ENCODE measurements around the gene GDF10.

GDF10 gene

GRCh38 chr10:47299611-47300428 lies at the start of gene GDF10:
GDF10 (plus strand) TSS chr10:47300197; CDS start chr10:47300652, 455 bp downstream.
- no peak for DNase-seq (ENCODE audit: low read depth in 2 of 2)

- no peak for DNase-seq (ENCODE audit: low read depth in 2 of 2)
Measured at GRCh38 chr10:47252093-47252780, 47.8 kb upstream of the GDF10 start.

- DNase-seq (ENCODE audit: low read depth in 2 of 2), result no peak
Measured at GRCh38 chr10:47253030-47253637, 46.9 kb upstream of the GDF10 start.

- DNase-seq (ENCODE audit: low read depth in 2 of 2), result no peak
Measured at GRCh38 chr10:47253651-47254375, 46.2 kb upstream of the GDF10 start.

- no peak for DNase-seq (ENCODE audit: low read depth in 2 of 2)
Measured at GRCh38 chr10:47254611-47255010, 45.4 kb upstream of the GDF10 start.

DNA sequence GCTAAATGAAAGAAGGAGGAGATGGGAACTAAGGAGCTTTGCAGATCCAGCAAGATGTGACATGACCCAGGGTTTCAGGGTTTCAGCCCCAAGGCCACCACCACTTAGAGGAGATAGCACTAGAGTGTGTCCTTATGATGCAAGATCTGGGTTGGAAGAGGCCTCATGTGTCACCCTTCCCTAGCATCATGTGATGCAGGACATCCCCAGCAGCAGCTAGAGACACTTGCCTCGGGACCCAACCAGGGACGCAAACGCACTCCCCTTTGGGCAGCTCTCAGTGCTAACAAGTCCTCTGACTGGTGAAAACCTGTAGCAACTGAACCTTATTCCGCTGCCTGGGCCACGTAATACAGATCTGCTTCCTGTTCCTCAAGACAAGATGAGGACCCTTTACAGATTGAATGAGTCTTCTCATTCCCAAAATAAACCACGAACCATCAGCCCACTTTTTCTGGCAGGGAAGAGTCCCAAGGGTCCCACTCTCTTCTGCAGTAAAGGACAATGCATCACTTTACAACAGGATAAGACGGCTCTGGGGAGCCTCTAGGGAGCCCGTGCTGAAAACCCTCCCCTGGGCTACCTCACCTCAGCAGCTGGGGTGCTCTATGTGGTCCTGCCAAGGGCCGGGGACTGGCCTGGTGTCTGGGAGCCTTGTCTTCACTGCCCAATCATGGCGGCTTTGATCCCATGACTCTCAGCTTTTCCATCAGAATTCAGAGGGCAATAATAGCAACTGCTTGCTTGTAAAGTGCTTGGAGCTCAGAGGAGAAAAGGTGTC lies 44.8 kb upstream of the GDF10 start:
- DNase-seq (ENCODE audit: low read depth in 2 of 2), result no peak

- no peak for DNase-seq (ENCODE audit: low read depth in 2 of 2)
Measured at GRCh38 chr10:47255866-47256265, 44.1 kb upstream of the GDF10 start.

DNA sequence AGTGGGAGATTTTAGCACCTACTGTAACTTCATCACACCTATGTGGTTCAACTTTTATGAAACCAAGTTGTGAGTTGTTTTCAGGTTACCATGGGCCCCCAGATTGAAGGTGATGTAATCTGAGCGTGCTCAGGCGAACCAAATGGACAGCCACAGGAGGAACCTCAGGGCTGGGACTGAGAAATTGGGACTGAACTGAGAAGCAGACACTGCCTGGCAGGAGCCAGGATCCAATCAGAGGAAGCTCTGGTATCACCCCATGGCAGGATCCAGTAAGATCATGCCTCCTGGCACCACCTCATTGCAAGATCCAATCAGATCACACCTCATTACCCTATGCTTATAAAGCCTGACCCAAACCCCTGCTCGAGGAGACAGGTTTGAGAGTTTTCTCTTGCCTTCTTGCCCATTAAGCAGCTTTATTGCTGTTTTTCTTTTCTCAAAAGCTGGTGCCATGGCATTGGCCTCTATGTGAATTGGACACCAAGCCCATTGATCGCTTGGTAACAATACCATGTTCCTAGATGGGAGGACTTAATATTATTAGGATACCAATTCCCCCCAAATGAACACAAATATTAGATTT lies 43.2 kb upstream of the GDF10 start:
- no peak for DNase-seq (ENCODE audit: low read depth in 2 of 2)

GRCh38 chr10:47257396-47258120 lies 42.4 kb upstream of the GDF10 start:
- no peak for DNase-seq (ENCODE audit: low read depth in 2 of 2)

GRCh38 chr10:47258921-47259320 lies 41.1 kb upstream of the GDF10 start:
- no peak for DNase-seq (ENCODE audit: low read depth in 2 of 2)

DNA sequence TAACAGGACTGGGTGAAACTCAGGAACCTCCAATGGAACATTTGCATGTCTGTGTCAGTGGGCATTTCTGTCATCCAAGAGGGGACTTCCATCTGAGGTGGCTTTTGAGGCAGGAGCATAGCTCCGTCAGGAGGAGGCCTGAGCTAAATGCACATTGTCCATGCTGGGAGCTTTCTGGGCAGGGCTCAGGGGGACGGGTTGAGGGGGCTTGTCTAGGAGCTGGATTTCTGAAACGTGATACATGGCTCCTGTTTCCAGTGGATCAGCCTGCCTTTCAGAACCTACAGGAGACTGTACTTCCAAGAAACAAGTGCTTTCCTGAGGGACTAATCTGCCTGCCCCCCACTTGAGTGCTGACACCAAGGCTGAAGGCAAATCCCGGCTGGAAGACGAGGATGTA lies 40.5 kb upstream of the GDF10 start:
- no peak for DNase-seq (ENCODE audit: low read depth in 2 of 2)

GRCh38 chr10:47260505-47261111 lies 39.4 kb upstream of the GDF10 start:
- DNase-seq (ENCODE audit: low read depth in 2 of 2), result peak in 1 of 2 experiments; percentile 15

GRCh38 chr10:47261121-47261520 lies 38.9 kb upstream of the GDF10 start:
- DNase-seq (ENCODE audit: low read depth in 2 of 2), result peak in 1 of 2 experiments; percentile 22

DNA sequence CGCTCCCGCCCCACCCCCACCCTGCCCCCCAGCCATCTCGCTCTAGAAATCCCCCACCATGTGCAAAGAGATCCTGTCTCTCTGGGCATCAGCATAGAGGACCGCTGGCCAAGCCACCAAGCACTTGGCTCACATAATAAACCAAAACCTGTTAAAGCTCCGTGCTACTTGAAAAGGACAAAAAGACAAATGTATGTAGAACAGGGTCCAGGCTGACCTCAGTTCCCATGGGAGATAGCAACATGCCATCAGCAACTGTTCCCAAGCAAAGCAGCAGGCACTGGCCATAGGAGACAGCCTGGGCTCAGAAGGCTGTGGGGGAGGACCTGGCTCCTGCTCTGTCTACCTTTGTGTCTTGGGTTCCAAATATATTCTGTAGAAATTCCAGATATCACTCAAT lies 38.4 kb upstream of the GDF10 start:
- DNase-seq (ENCODE audit: low read depth in 2 of 2), result no peak

DNA sequence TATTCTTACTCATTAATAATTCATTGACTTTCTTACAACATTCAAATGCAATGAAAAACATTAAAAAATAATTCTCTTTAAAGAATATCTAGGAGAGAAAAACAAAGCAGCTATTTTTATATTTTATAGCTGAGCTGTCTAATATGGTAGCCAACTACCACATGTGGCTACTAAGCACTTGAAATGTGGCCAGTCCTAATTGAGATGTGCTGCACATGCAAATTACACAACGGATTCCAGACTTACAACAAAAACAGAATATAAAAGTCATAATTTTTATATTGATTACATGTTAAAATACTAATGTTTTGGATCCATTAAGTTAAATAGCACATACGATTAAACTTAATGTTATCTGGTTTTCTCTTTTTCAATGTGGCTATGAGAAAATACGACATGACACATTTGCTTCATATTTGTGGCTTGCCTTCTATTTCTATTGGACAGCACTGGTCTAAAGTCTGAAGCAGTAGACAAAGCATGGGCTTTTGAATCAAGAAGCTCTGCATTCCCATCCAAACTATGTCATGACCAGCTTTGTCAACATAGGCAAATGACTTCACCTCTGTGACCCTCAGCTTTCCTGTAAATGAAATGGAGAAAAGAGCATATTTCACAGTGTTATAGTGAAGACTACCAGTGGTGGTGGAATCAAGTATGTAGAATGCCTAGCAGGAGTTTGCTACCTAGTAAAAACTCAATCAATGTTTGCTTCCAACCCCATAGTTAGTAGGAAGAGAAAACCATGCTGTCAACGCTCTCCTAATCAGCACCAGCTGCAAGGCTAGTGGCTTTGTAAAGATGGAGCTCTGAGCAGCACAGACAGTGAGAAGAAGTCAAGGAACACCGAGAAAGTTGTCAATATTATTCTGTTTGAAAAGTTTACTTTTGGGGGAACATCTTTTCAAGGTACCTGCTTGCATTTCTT lies 37.1 kb upstream of the GDF10 start:
- DNase-seq (ENCODE audit: low read depth in 2 of 2), result no peak

- DNase-seq (ENCODE audit: low read depth in 2 of 2), result peak; percentile 51
Measured at GRCh38 chr10:47264797-47265281, 35.2 kb upstream of the GDF10 start.

DNA sequence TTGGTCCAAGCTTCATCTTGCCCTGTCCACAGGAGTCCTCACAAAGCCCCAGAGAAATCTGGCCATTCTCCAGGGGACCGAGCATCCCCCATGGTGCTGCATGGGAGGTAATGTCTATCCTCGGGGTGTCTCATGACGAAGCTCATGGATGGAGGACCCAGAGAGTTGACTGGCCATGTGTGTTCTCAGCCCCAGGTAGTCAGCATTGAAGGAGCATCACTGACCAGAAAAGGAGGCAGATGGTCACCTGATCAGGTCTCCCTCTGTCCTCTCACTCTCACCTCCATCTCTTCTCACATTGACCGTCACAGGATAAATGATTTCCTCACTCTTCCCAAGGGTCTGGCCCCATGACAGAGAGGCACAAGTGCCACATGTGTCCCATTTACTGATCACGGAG lies 33.4 kb upstream of the GDF10 start:
- no peak for DNase-seq (ENCODE audit: low read depth in 2 of 2)

- no peak for DNase-seq (ENCODE audit: low read depth in 2 of 2)
Measured at GRCh38 chr10:47268696-47269095, 31.3 kb upstream of the GDF10 start.

- no peak for DNase-seq (ENCODE audit: low read depth in 2 of 2)
Measured at GRCh38 chr10:47269294-47269693, 30.7 kb upstream of the GDF10 start.

Data from stimulated activated CD4-positive, alpha-beta T cell treated with anti-CD3 and anti-CD28 coated beads, Interleukin-12 subunit alpha, Interleukin-12 subunit beta, amount 100 ng/mL, for 24 hours (primary cell).